ENCODE measurements around the gene SIRT2.

- no peak for TF ChIP-seq POLR2A (IDR thresholded peaks at IDR 0.05; ENCODE audit: control extremely low read depth in 1 of 2, low read depth in 2 of 2, low read length in 2 of 2)
- no peak for TF ChIP-seq CTCF (IDR thresholded peaks at IDR 0.05; ENCODE audit: control extremely low read depth in 1 of 3, insufficient read depth in 1 of 3, low read depth in 1 of 3, low read length in 3 of 3)
- no peak for TF ChIP-seq ATF3 (IDR thresholded peaks at IDR 0.05; ENCODE audit: insufficient read depth, low read depth, low read length)
- no peak for TF ChIP-seq SRF (IDR thresholded peaks at IDR 0.05; ENCODE audit: low read depth, low read length)
- TF ChIP-seq CHD2 (IDR thresholded peaks at IDR 0.05; ENCODE audit: low read length) = no peak
- no peak for TF ChIP-seq USF2 (IDR thresholded peaks at IDR 0.05; ENCODE audit: low read length)
These were observed 32.1 kb downstream of the SIRT2 start for GRCh38 chr19:38867171-38867780.

Measured in H1 (cell line).